KMS-11 (cell line): Measurements from ENCODE around the gene IL1RAPL2.
"Not testable (repeated sequence)": the region's sequence is repeated elsewhere in the genome, so short reads cannot be mapped to it uniquely, and the experiment has no call there.

Experiments used
- H2AFZ ChIP-seq: fragments of 200-600 bp; sonication (generic); 2 replicates; pipeline ENCODE4 v1.6.1; 2016; ENCODE audit warnings: antibody characterized with exemption, mixed run types, low read depth
- H3K27ac ChIP-seq: fragments of 200-600 bp; sonication (generic); 2 replicates; pipeline ENCODE4 v1.6.1; 2016; ENCODE audit warnings: mild to moderate bottlenecking, mixed run types
- H3K27me3 ChIP-seq: fragments of 200-600 bp; sonication (generic); 2 replicates; pipeline ENCODE4 v1.6.1; 2017; ENCODE audit warnings: mild to moderate bottlenecking, low read depth, mixed run types, moderate library complexity; ENCODE audit not compliant: insufficient read depth
- H3K36me3 ChIP-seq: fragments of 200-600 bp; sonication (generic); 2 replicates; pipeline ENCODE4 v1.6.1; 2017; ENCODE audit warnings: mild to moderate bottlenecking, mixed run types; ENCODE audit not compliant: insufficient read depth
- H3K4me1 ChIP-seq: fragments of 200-600 bp; sonication (generic); 2 replicates; pipeline ENCODE4 v1.6.1; 2016; ENCODE audit warnings: mild to moderate bottlenecking, low read depth, mixed run types; ENCODE audit not compliant: poor library complexity, severe bottlenecking
- H3K4me2 ChIP-seq: fragments of 200-600 bp; sonication (generic); 2 replicates; pipeline ENCODE4 v1.7.0; 2016; ENCODE audit warnings: mild to moderate bottlenecking, mixed run types
- H3K4me3 ChIP-seq: fragments of 200-600 bp; sonication (generic); IDR thresholded peaks from 2 replicates; pipeline ENCODE4 v1.6.1; 2017; ENCODE audit warnings: low read depth, low read length, mixed read lengths; ENCODE audit not compliant: insufficient read depth
- H3K79me2 ChIP-seq: fragments of 200-600 bp; sonication (generic); 2 replicates; pipeline ENCODE4 v1.6.1; 2016; ENCODE audit warnings: low read depth, mixed run types; ENCODE audit not compliant: insufficient read depth
- H3K9ac ChIP-seq: fragments of 200-600 bp; sonication (generic); 2 replicates; pipeline ENCODE4 v1.6.1; 2016; ENCODE audit warnings: mild to moderate bottlenecking, mixed run types
- H4K20me1 ChIP-seq: fragments of 200-600 bp; sonication (generic); 2 replicates; pipeline ENCODE4 v1.6.1; 2016; ENCODE audit warnings: mild to moderate bottlenecking, mixed run types; ENCODE audit not compliant: insufficient read depth
- TF ChIP-seq, protein P1 (sequence below): fragments of 200-600 bp; sonication (generic); conservative IDR thresholded peaks from 2 replicates; pipeline ENCODE4 v1.6.1; 2017; ENCODE audit warnings: low read depth, mild to moderate bottlenecking, antibody characterized with exemption, low read length, moderate library complexity, mixed read lengths

IL1RAPL2 gene

GRCh38 chrX:105226499-105226898 lies 660.5 kb downstream of the IL1RAPL2 start:
- H2AFZ ChIP-seq: no peak overlapping the region
- no peaks in the 10 kb centered on the region for H4K20me1 ChIP-seq
- TF ChIP-seq, protein P1, sequence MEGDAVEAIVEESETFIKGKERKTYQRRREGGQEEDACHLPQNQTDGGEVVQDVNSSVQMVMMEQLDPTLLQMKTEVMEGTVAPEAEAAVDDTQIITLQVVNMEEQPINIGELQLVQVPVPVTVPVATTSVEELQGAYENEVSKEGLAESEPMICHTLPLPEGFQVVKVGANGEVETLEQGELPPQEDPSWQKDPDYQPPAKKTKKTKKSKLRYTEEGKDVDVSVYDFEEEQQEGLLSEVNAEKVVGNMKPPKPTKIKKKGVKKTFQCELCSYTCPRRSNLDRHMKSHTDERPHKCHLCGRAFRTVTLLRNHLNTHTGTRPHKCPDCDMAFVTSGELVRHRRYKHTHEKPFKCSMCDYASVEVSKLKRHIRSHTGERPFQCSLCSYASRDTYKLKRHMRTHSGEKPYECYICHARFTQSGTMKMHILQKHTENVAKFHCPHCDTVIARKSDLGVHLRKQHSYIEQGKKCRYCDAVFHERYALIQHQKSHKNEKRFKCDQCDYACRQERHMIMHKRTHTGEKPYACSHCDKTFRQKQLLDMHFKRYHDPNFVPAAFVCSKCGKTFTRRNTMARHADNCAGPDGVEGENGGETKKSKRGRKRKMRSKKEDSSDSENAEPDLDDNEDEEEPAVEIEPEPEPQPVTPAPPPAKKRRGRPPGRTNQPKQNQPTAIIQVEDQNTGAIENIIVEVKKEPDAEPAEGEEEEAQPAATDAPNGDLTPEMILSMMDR: no peak
- no peaks in the 10 kb centered on the region for H3K36me3 ChIP-seq
- H3K4me1 ChIP-seq: no peaks in the 10 kb centered on the region
- H3K4me3 ChIP-seq: no peak overlapping the region
- no peaks in the 10 kb centered on the region for H3K27me3 ChIP-seq
- H3K4me2 ChIP-seq: no peak overlapping the region
- no peak overlapping the region for H3K9ac ChIP-seq
- H3K27ac ChIP-seq: no peak overlapping the region
- H3K79me2 ChIP-seq: no peaks in the 10 kb centered on the region

DNA sequence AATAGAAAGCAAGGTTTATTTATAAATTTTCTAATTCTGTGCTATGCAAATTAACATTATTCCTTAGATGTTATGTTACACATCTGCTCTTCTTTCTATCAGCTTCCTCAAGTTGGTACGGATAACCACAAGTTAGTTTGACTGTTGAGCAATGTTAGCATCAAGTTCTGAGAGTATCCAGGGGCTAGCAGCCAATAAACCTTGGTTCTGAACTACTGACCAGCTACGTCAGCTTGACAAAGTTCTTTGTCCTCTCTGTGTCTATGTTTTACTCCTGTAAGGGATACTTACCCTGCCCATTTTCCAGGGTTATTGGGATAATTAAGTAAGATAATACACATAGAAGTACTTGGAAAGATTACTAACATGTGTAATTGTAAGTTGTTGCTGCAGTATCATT lies 662.6 kb downstream of the IL1RAPL2 start:
- TF ChIP-seq, protein P1: no peak
- H2AFZ ChIP-seq: no peak overlapping the region
- H3K9ac ChIP-seq: no peak overlapping the region
- no peaks in the 10 kb centered on the region for H4K20me1 ChIP-seq
- H3K36me3 ChIP-seq: no peaks in the 10 kb centered on the region
- no peaks in the 10 kb centered on the region for H3K27me3 ChIP-seq
- H3K27ac ChIP-seq: no peak overlapping the region
- no peak overlapping the region for H3K4me3 ChIP-seq
- H3K4me2 ChIP-seq: no peak overlapping the region
- H3K79me2 ChIP-seq: no peaks in the 10 kb centered on the region
- H3K4me1 ChIP-seq: no peaks in the 10 kb centered on the region

GRCh38 chrX:105229146-105229545 lies 663.1 kb downstream of the IL1RAPL2 start:
- TF ChIP-seq, protein P1: no peak
- Histone ChIP-seq H2AFZ (no peak overlapping the region), H3K4me1 (no peaks in the 10 kb centered on the region), H3K27me3 (no peaks in the 10 kb centered on the region), H3K27ac (no peak overlapping the region), H3K4me3 (no peak overlapping the region), H4K20me1 (no peaks in the 10 kb centered on the region), H3K4me2 (no peak overlapping the region), H3K9ac (no peak overlapping the region), H3K79me2 (no peaks in the 10 kb centered on the region), H3K36me3 (no peaks in the 10 kb centered on the region)

DNA sequence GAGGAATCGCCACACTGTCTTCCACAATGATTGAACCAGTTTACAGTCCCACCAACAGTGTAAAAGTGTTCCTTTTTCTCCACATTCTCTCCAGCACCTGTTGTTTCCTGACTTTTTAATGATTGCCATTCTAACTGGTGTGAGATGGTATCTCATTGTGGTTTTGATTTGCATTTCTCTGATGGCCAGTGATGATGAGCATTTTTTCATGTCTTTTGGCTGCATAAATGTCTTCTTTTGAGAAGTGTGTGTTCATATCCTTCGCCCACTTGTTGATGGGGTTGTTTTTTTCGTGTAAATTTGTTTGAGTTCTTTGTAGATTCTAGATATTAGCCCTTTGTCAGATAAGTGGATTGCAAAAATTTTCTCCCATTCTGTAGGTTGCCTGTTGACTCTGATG lies 671.4 kb downstream of the IL1RAPL2 start:
- not testable (repeated sequence) for H3K4me3 ChIP-seq, H3K9ac ChIP-seq, H3K27ac ChIP-seq, H3K79me2 ChIP-seq, H3K36me3 ChIP-seq, H3K4me1 ChIP-seq, H3K4me2 ChIP-seq, H3K27me3 ChIP-seq, H4K20me1 ChIP-seq, H2AFZ ChIP-seq

- Histone ChIP-seq H4K20me1 (no peaks in the 10 kb centered on the region), H2AFZ (no peak overlapping the region), H3K27ac (no peak overlapping the region), H3K27me3 (no peaks in the 10 kb centered on the region), H3K79me2 (no peaks in the 10 kb centered on the region), H3K4me3 (no peak overlapping the region), H3K36me3 (no peaks in the 10 kb centered on the region), H3K9ac (no peak overlapping the region), H3K4me1 (no peaks in the 10 kb centered on the region), H3K4me2 (no peak overlapping the region)
- TF ChIP-seq, protein P1: no peak
Measured at GRCh38 chrX:105241056-105241455, 675.1 kb downstream of the IL1RAPL2 start.
